Measurements from ENCODE around the gene UXT. TPM values are rescaled to one million over a fixed set of nuclear protein-coding genes. Genes with fewer than 3 reads are reported as not detected.

Gene UXT
- total RNA-seq, 1 experiment from 2014 or later: 68.6 TPM

- TF ChIP-seq ZNF512 (CRISPR knock-in tag; IDR thresholded peaks at IDR 0.05; ENCODE audit: borderline replicate concordance): no peak
- TF ChIP-seq ATF1 (CRISPR knock-in tag; IDR thresholded peaks at IDR 0.05): no peak
- TF ChIP-seq CREM (CRISPR knock-in tag; IDR thresholded peaks at IDR 0.05): peak; percentile 95
- TF ChIP-seq ZNF671 (CRISPR knock-in tag; IDR thresholded peaks at IDR 0.05): no peak
- TF ChIP-seq NFYB (CRISPR knock-in tag; conservative IDR thresholded peaks at IDR 0.05; ENCODE audit: low read depth): no peak; the same call in 1 of the 2 replicates
- TF ChIP-seq KAT7 (CRISPR knock-in tag; IDR thresholded peaks at IDR 0.05; ENCODE audit: borderline replicate concordance): no peak
- no peak for TF ChIP-seq AR (CRISPR knock-in tag; IDR thresholded peaks at IDR 0.05)
- TF ChIP-seq ZNF121 (CRISPR knock-in tag; IDR thresholded peaks at IDR 0.05): no peak
- TF ChIP-seq GTF2I (CRISPR knock-in tag; conservative IDR thresholded peaks at IDR 0.05): peak; percentile 79
- TF ChIP-seq USF1 (CRISPR knock-in tag; IDR thresholded peaks at IDR 0.05): peak; percentile 44; the same call in 1 of the 2 replicates
- TF ChIP-seq ZNF281 (CRISPR knock-in tag; IDR thresholded peaks at IDR 0.05): peak; percentile 85
- no peak for TF ChIP-seq HMGA2 (CRISPR knock-in tag; IDR thresholded peaks at IDR 0.05)
- no peak for TF ChIP-seq E2F4 (CRISPR knock-in tag; IDR thresholded peaks at IDR 0.05; ENCODE audit: borderline replicate concordance, low read depth)
- TF ChIP-seq CDX4 (CRISPR knock-in tag; IDR thresholded peaks at IDR 0.05; ENCODE audit: borderline replicate concordance): no peak
- peak; percentile 92 for TF ChIP-seq FOXP4 (CRISPR knock-in tag; IDR thresholded peaks at IDR 0.05)
- no peak for TF ChIP-seq NFATC4 (CRISPR knock-in tag; IDR thresholded peaks at IDR 0.05)
- TF ChIP-seq MLX (CRISPR knock-in tag; IDR thresholded peaks at IDR 0.05): no peak
- no peak for TF ChIP-seq SMAD4 (CRISPR knock-in tag; IDR thresholded peaks at IDR 0.05)
- no peak for TF ChIP-seq ATF6 (CRISPR knock-in tag; IDR thresholded peaks at IDR 0.05)
- TF ChIP-seq CTCF (IDR thresholded peaks at IDR 0.05): no peak
- TF ChIP-seq ZNF317 (CRISPR knock-in tag; IDR thresholded peaks at IDR 0.05; ENCODE audit: borderline replicate concordance, low read depth): no peak
These were observed 39.3 kb downstream of the UXT start, which contains the start of gene SYN1 (continued) for GRCh38 chrX:47619486-47620302.

Data from WTC11 (cell line).